GM12878 (cell line): Measurements from ENCODE around the gene NUFIP1.

ENCODE experiments used
- CHD1 ChIP-seq: IDR thresholded peaks from 2 replicates; pipeline ENCODE4 v1.6.1; 2012; ENCODE audit warnings: low read depth, low read length, improper control_type of control experiment
- CTCF ChIP-seq, 3 experiments: IDR thresholded peaks in 2 of 3; conservative IDR thresholded peaks in 1 of 3; 2 replicates each; pipeline ENCODE4 v1.5.1; 2011; ENCODE audit warnings: low read depth in 3 of 3, low read length in 3 of 3, mild to moderate bottlenecking in 3 of 3, control low read depth in 2 of 3, moderate library complexity in 2 of 3, inconsistent platforms in 1 of 3, mixed read lengths in 1 of 3; ENCODE audit not compliant: control insufficient read depth in 2 of 3, insufficient read depth in 1 of 3; ENCODE audit errors: extremely low read depth in 1 of 3
- KDM1A ChIP-seq: fragments of 200-600 bp; sonication (generic); IDR thresholded peaks from 2 replicates; pipeline ENCODE4 v1.6.1; 2016; ENCODE audit warnings: borderline replicate concordance
- NFIC ChIP-seq: IDR thresholded peaks from 2 replicates; pipeline ENCODE4 v1.6.1; 2012; ENCODE audit warnings: low read depth, mild to moderate bottlenecking, inconsistent platforms, low read length, moderate library complexity
- NR2C2 ChIP-seq: IDR thresholded peaks from 2 replicates; pipeline ENCODE4 v1.6.1; 2011; ENCODE audit warnings: borderline replicate concordance, low read depth; ENCODE audit not compliant: control insufficient read depth, insufficient read length
- REST ChIP-seq: IDR thresholded peaks from 2 replicates; pipeline ENCODE4 v1.6.1; 2012; ENCODE audit warnings: mild to moderate bottlenecking, low read depth, low read length
- TCF3 ChIP-seq: IDR thresholded peaks from 2 replicates; pipeline ENCODE4 v1.6.1; 2012; ENCODE audit warnings: low read depth, mild to moderate bottlenecking, low read length, borderline replicate concordance; ENCODE audit not compliant: insufficient read depth

- TF ChIP-seq REST (no peak), CHD1 (no peak), NR2C2 (no peak), CTCF (IDR thresholded peaks at IDR 0.05 in 2 of 3, conservative IDR thresholded peaks at IDR 0.05 in 1 of 3; ENCODE audit: control insufficient read depth in 2 of 3, extremely low read depth in 1 of 3, insufficient read depth in 1 of 3, low read depth in 3 of 3, low read length in 3 of 3) (no peak), KDM1A (no peak), NFIC (no peak), TCF3 (no peak)
Observed at GRCh38 chr13:44908712-44909111, 80.6 kb downstream of the NUFIP1 start.
